GM12801 (cell line): Measurements from ENCODE around the gene GLYR1.

ENCODE experiments used
- TF ChIP-seq, protein P1 (sequence below): IDR thresholded peaks from one replicate; pipeline ENCODE4 v1.5.1; 2011; ENCODE audit warnings: control low read depth; ENCODE audit not compliant: insufficient read length; ENCODE audit errors: extremely low read depth

GLYR1 gene

DNA sequence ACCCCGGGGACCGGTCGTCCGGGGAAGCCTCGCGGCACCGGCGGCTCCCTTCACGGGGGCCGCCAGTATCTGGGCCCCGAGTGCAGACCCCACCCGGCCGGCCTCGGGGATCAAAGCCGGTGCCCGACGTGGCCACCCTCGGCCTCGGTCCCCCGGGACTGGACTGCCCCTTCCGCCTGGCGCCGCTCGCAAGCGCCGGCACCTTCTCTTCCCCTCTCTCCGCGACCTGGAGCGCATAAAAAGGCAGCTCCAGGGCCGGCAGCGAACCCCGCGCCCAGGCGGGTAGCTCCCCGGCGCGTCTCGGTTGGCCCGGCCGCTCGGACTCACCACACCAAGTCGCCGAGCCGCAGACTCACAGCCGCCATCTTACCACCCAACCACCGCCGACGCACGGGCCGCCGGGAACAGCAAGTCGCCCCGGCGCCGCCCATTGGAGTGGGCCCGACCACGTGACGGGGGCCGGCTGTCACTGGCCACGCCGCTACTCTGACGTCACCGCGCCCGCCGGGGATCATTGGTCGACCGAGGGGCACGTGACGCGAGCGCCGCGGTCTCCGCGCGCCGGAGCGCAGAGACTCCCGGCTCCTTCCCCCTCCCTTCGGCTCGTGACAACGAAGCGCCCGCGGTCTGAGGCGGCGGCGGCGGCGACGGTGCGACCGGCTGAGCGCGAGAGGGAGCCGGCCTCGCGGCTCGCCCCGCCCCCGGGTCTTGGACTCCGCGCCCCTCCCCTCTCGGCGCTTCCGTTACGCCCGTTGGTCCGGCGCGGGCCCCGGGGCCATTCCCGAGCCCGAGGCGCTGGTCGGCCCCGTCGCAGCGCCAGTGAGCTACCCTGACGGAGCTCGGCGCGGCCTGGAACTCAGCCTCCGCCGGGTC is at the start of gene GLYR1, which contains the start of gene UBN1:
TSS of gene GLYR1 (minus strand) at position 388 of the 873 bp plus-strand sequence. CDS start at position 365, 23 bp downstream.
TSS of gene UBN1 (plus strand) at position 581 of the 873 bp plus-strand sequence. CDS start 5,437 bp downstream, outside the sequence.
- TF ChIP-seq, protein P1, sequence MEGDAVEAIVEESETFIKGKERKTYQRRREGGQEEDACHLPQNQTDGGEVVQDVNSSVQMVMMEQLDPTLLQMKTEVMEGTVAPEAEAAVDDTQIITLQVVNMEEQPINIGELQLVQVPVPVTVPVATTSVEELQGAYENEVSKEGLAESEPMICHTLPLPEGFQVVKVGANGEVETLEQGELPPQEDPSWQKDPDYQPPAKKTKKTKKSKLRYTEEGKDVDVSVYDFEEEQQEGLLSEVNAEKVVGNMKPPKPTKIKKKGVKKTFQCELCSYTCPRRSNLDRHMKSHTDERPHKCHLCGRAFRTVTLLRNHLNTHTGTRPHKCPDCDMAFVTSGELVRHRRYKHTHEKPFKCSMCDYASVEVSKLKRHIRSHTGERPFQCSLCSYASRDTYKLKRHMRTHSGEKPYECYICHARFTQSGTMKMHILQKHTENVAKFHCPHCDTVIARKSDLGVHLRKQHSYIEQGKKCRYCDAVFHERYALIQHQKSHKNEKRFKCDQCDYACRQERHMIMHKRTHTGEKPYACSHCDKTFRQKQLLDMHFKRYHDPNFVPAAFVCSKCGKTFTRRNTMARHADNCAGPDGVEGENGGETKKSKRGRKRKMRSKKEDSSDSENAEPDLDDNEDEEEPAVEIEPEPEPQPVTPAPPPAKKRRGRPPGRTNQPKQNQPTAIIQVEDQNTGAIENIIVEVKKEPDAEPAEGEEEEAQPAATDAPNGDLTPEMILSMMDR = no peak

DNA sequence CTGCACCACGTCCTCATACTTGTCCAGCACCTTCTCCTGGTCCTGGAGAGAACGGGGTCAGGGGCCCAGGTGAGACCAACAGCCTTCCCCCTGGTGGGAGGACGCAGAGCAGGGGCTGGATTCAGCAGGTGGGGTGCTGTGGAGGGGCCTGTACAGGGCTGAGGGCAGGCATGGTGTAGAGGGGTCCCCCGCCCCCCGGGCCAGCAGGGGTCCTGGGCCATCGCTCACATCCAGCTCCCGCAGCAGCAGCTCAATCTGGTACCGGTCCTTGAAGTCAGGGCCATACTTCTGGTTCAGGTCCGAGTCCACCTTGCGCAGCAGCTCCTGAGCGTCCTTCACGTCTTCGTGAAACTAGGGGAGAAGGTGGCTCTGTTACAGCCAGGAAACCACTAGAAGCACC is 48.3 kb upstream of the GLYR1 start:
- TF ChIP-seq, protein P1 = no peak

DNA sequence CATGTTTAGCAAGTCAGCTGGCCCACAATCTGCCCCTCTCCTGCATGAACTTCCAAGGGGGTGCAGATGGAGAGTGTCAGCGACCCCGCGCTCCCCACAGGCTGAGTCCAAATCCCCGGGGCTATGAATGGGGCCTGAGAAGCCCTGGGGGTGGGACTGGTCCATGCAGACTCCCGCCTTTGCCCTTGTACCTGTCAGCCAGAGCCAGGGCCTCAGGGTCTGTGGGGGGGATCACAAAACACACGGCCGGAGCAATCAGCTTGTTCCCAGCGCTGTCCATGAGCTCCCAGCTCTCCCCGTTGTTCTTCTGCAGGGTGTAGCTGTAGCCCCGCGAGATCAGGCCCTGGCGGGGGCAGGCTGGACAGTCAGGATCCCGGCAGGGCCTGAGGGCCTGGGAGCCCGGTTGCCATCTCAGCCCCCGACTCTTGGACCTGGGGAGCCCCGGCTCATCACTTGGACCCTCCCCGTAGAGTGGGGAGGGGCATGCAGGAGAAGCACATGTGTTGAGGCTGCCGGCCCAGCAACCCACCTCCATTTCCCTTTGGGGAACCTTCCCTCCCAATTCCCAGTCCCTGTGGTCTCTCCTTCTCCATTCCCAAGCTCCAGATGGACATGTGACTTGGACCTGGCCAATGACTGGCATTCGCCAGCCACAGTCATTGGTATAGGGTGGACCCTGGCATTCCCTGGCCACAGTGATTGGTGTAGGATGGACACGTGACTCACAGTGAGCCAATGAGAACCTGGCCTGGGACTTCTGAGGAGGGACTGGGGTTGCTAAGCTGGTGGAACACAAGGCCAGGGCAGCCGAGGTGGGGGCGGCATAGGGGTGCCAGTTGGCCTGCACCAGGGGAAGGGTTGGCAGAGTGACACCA is 47.4 kb upstream of the GLYR1 start:
- TF ChIP-seq, protein P1 = no peak

DNA sequence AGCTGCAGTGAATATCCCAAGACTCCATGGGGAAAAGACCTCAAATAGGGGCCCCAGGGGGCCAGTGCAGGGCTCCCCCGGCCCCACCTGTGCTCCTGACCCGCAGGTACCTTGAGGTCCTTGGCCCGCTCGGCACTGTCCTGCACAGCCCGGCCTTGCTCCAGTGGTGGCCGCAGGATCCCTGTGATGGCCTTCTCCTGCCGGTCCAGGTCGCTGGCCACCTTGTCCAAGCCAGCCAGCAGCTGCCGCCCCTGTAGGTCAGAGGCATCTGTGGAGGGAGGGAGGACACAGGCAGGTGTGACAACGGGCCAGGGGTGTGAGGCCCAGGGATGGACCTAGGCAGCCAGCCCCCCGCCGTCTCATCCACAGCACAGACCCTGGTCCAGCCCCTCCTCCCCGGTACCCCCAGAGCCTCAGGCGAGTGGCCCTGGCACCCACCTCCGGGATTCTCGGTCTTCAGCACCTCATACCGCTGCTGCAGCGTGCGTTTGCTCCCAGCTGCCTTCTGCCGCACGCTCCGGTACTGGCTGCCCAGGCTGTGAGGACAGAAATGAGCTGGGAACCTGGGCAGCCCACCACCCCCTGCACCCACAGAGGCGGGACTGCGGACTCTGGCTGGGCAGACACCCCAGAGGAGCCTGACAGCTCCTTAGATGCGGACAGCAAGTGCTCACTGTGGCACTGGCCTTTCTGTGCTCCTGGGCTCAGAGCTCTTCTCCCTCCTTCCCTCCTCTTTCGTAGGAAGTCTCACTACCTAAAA is 46.2 kb upstream of the GLYR1 start:
- TF ChIP-seq, protein P1 = no peak

DNA sequence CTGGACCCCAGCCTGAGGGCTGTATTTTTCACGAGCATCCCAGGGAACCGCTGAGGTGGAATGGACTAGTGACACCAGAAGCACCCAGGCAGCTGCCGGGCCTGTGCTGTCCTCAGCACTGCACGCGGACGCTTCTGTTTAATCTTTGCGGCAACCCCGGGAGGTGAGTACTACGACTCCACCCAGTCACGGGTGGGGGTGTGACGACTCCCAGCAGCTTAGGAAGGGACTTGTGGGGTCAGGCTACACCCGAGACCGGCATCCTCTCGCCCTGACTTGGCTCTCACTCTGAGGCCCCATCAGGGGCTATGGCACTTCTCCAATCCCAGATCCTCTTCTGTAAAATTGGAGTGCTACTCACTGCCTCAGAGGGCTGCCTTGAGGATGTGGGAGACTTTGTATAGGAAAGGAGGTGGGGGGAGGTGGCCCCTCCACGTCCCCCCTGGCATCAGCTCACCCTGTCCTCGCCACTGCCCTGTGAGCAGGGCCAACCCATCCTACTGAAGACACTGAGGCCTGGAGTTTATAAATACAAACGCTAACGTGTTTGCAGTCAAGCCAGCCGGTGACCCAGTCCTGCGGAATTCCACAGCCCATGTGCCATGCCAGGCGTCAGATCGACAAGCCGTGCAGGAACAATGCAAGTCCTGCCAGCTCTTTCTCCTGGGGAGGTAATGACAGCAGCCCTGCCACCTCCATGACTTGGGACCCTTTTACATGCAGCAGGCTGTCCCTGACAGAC is 45.4 kb upstream of the GLYR1 start:
- TF ChIP-seq, protein P1 = no peak

DNA sequence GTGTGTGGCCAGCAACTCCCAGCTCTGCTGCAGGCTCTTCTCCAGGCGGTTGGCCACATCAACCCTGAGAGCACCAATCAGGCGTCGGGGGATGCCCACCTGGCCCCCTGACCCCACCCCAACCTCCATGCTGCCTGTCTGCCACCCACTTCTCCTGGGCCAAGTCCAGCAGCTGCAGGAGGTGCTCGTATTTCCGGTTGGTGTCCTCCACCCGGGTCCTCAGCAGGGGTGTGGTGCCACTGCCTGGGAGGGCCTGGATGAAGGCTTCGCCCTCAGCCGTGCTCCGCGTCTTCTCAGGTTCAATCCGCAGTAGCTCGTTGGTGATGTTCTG is 44.8 kb upstream of the GLYR1 start:
- TF ChIP-seq, protein P1 = no peak
